A549 (cell line): ENCODE results near the gene LCE5A.

Source experiments
- BHLHE40 ChIP-seq: IDR thresholded peaks from 2 replicates; pipeline ENCODE4 v1.6.1; 2012; ENCODE audit warnings: low read depth, low read length, inconsistent platforms
- CHD2 ChIP-seq: fragments of 150-350 bp; IDR thresholded peaks from 2 replicates; pipeline ENCODE4 v1.6.1; 2014; ENCODE audit warnings: low read length; ENCODE audit not compliant: partially characterized antibody
- MYC ChIP-seq: IDR thresholded peaks from 2 replicates; pipeline ENCODE4 v1.6.1; 2012; ENCODE audit warnings: mild to moderate bottlenecking, inconsistent platforms, low read length, improper control_type of control experiment, borderline replicate concordance
- POLR2A ChIP-seq: IDR thresholded peaks from 2 replicates; pipeline ENCODE4 v1.6.1; 2012; ENCODE audit warnings: mild to moderate bottlenecking, low read length
- ZNF302 ChIP-seq: fragments of 250-450 bp; sonication (Bioruptor Pico); IDR thresholded peaks from 2 replicates; pipeline ENCODE4 v1.9.0; 2021; ENCODE audit warnings: inconsistent platforms, mild to moderate bottlenecking, moderate library complexity
- TF ChIP-seq, protein P1 (sequence below): IDR thresholded peaks from 2 replicates; pipeline ENCODE4 v1.6.1; 2012
- TF ChIP-seq, protein P2 (sequence below): fragments of 200-600 bp; sonication (generic); IDR thresholded peaks from 2 replicates; pipeline ENCODE4 v1.6.1; 2016; ENCODE audit warnings: antibody characterized with exemption, mild to moderate bottlenecking, moderate library complexity
- TF ChIP-seq, protein P3 (sequence below): fragments of >200 bp; sonication (Bioruptor Twin); formaldehyde crosslinking; IDR thresholded peaks from 3 replicates; pipeline ENCODE4 v1.5.1; 2016

DNA sequence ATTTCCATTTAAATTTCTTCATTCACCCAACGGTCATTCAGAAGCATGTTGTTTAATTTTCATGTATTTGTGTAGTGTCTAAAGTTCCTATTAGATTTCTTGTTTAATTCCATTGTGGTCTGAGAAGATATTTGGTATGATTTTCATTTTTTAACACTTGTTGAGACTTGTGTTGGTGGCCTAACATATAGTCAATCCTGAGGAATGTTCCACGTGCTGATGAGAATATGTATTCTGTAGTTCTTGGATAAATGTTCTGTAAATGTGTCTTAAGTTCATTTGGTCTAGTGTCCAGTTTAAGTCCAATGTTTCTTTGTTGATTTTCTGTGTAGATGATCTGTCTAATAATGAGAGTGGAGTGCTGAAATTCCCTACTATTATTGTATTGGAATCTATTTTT, 22.7 kb upstream of the LCE5A start:
- TF ChIP-seq CHD2: no peak
- TF ChIP-seq, protein P1, sequence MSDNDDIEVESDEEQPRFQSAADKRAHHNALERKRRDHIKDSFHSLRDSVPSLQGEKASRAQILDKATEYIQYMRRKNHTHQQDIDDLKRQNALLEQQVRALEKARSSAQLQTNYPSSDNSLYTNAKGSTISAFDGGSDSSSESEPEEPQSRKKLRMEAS: no peak
- TF ChIP-seq, protein P2, sequence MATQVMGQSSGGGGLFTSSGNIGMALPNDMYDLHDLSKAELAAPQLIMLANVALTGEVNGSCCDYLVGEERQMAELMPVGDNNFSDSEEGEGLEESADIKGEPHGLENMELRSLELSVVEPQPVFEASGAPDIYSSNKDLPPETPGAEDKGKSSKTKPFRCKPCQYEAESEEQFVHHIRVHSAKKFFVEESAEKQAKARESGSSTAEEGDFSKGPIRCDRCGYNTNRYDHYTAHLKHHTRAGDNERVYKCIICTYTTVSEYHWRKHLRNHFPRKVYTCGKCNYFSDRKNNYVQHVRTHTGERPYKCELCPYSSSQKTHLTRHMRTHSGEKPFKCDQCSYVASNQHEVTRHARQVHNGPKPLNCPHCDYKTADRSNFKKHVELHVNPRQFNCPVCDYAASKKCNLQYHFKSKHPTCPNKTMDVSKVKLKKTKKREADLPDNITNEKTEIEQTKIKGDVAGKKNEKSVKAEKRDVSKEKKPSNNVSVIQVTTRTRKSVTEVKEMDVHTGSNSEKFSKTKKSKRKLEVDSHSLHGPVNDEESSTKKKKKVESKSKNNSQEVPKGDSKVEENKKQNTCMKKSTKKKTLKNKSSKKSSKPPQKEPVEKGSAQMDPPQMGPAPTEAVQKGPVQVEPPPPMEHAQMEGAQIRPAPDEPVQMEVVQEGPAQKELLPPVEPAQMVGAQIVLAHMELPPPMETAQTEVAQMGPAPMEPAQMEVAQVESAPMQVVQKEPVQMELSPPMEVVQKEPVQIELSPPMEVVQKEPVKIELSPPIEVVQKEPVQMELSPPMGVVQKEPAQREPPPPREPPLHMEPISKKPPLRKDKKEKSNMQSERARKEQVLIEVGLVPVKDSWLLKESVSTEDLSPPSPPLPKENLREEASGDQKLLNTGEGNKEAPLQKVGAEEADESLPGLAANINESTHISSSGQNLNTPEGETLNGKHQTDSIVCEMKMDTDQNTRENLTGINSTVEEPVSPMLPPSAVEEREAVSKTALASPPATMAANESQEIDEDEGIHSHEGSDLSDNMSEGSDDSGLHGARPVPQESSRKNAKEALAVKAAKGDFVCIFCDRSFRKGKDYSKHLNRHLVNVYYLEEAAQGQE: no peak
- TF ChIP-seq, protein P3, sequence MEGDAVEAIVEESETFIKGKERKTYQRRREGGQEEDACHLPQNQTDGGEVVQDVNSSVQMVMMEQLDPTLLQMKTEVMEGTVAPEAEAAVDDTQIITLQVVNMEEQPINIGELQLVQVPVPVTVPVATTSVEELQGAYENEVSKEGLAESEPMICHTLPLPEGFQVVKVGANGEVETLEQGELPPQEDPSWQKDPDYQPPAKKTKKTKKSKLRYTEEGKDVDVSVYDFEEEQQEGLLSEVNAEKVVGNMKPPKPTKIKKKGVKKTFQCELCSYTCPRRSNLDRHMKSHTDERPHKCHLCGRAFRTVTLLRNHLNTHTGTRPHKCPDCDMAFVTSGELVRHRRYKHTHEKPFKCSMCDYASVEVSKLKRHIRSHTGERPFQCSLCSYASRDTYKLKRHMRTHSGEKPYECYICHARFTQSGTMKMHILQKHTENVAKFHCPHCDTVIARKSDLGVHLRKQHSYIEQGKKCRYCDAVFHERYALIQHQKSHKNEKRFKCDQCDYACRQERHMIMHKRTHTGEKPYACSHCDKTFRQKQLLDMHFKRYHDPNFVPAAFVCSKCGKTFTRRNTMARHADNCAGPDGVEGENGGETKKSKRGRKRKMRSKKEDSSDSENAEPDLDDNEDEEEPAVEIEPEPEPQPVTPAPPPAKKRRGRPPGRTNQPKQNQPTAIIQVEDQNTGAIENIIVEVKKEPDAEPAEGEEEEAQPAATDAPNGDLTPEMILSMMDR: no peak
- no peak for TF ChIP-seq ZNF302
- TF ChIP-seq POLR2A: no peak
- TF ChIP-seq BHLHE40: no peak
- no peak for TF ChIP-seq MYC
